ENCODE results near the gene CETP. TPM values are rescaled to one million over a fixed set of nuclear protein-coding genes. Genes with fewer than 3 reads are reported as not detected.
A peak's percentile ranks its signal among the peaks of the same experiment; 100 is the strongest.
"Not testable (repeated sequence)": the region's sequence is repeated elsewhere in the genome, so short reads cannot be mapped to it uniquely, and the experiment has no call there.

The CETP gene
- total RNA-seq, 2 donors from 2014 or later, result not detected

DNA sequence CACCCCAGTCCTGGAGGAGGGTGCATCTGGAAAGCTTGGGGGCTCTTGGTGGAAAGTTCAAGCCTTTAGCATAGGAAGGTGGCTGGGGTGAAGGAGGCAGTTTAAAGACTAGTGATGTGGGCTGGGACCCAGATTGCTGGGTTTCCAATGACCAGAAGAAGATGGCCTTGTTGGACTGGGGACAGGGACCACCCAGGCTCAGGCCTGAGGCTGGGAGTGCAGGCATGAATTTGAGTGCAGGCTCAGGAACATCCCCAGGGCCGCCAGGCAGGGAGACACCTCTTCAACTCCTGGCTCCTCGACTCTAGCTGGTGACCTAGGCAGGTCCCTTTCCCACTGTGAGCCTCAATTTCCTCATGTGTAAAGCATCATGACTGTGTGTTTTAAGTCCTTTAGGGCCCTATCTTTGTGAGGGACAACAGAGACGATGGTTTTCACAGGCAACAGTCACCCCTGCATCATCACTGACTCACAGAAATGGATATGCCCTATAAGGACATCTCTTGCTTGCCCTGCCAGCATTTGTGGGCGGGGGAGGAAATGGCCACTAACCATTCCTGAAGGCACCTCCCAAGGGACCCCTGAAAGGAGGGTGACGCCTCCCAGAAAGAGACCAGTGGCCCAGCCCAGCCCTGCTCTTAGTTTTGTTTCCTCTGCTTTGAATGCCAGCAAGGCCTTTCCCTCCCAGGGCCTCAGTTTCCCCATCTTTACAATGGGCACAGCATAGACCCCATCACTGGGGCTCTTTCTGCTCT lies 38.7 kb downstream of the CETP start:
- H3K27me3 ChIP-seq (replicated peaks; ENCODE audit: insufficient read depth), result no peaks in the 10 kb centered on the region
- TF ChIP-seq, protein P1, sequence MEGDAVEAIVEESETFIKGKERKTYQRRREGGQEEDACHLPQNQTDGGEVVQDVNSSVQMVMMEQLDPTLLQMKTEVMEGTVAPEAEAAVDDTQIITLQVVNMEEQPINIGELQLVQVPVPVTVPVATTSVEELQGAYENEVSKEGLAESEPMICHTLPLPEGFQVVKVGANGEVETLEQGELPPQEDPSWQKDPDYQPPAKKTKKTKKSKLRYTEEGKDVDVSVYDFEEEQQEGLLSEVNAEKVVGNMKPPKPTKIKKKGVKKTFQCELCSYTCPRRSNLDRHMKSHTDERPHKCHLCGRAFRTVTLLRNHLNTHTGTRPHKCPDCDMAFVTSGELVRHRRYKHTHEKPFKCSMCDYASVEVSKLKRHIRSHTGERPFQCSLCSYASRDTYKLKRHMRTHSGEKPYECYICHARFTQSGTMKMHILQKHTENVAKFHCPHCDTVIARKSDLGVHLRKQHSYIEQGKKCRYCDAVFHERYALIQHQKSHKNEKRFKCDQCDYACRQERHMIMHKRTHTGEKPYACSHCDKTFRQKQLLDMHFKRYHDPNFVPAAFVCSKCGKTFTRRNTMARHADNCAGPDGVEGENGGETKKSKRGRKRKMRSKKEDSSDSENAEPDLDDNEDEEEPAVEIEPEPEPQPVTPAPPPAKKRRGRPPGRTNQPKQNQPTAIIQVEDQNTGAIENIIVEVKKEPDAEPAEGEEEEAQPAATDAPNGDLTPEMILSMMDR (IDR thresholded peaks at IDR 0.05), result no peak
- peaks cover 10 to 21% of the 10 kb centered on the region in 2 donors for H3K4me1 ChIP-seq (ENCODE audit: control insufficient read depth in 1 of 2, low read depth in 2 of 2)
- DNase-seq (ENCODE audit: low spot score) (peak; percentile 70), ATAC-seq (ENCODE audit: insufficient number of reproducible peaks, low FRiP score, low read depth) (peak; percentile 37)
- peak overlapping the region; percentile 50 to 65 for H3K27ac ChIP-seq
- no peaks in the 10 kb centered on the region for H3K36me3 ChIP-seq
- no peak overlapping the region for H3K4me3 ChIP-seq
- H3K9me3 ChIP-seq, result no peaks in the 10 kb centered on the region

DNA sequence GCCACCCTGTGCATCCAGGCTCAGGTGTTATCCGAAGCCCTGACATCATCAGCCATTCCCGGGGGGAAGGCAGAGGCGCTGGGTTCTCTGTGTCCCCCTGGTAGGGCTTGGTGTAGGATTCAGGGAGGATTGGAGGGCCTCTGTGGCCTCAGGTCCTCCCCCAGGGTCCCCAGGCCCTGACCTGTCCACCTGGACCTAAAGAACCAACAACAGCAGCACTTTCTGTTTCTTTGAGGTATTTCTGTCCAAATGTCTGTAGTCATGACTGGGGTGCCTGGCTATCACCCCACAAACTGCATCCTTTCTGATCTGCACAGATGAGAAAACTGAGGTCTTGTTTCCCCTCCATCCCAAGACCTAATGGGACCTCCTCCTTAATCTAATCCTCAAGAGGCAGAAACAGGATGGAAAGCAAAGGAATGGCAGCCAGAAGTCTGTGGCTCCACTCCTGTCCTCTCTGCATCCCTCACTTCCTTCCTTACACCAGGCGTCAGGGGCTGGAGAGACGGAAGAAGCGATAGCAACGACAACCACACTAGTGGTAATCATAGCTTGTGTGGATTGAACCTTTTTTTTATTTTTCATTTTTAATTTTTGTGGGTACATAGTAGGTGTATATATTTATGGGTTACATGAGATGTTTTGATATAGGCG lies 39.4 kb downstream of the CETP start:
- no peak for DNase-seq (ENCODE audit: low spot score)
- no peak for ATAC-seq (ENCODE audit: insufficient number of reproducible peaks, low FRiP score, low read depth)
- H3K4me1 ChIP-seq (ENCODE audit: control insufficient read depth in 1 of 2, low read depth in 2 of 2), result peaks cover 10 to 21% of the 10 kb centered on the region in 2 donors
- TF ChIP-seq, protein P1 (IDR thresholded peaks at IDR 0.05), result no peak
- peak overlapping the region; percentile 50 to 65 for H3K27ac ChIP-seq
- no peaks in the 10 kb centered on the region for H3K27me3 ChIP-seq (replicated peaks; ENCODE audit: insufficient read depth)
- H3K9me3 ChIP-seq, result no peaks in the 10 kb centered on the region
- no peaks in the 10 kb centered on the region for H3K36me3 ChIP-seq
- H3K4me3 ChIP-seq, result no peak overlapping the region

DNA sequence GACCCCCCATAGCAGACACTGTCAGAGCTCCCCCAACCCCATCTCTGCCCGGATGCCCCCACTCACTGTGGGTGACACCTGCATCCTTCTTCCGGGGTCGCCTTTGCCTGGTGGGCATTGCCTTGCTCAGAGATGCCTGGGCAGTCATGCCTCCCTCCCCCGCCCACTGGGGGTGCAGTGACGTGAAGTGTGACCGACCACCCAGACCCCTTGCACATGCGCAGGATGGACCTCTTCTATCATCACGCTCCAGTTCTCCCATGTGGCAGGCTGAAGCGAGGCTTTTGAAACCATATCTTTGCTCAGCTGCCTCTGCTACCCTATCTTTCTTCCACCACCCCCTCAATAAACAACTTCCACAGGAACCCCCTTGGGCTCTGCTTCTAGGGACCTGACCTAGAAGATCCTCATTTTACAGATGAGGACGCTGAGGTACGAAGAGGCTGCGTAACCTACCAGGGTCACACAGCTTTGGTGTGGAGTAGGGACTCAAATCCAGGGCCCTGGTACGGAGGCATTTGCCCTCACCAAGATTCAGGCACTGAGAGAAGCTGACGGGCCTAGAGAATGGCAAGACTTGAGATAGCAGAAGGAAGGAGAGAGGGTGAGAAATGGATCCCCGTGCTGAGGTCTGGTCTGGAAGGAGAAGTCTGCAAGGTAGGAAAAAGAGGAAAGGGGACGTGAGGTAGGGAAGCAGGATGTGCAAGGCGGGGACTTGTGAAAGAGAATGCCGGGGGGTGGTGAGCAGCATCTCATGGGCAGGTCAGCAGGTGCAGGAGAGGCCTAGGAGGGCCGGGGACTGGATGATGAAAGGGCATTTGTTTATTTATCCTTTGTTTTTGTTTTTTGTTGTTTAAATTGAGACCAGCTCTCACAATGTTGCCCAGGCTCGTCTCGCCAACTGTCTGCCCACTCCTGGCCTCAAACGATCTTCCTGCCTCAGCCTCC lies 42.0 kb downstream of the CETP start:
- no peaks in the 10 kb centered on the region for H3K36me3 ChIP-seq
- ATAC-seq (ENCODE audit: insufficient number of reproducible peaks, low FRiP score, low read depth), result no peak
- no peak overlapping the region for H3K4me3 ChIP-seq
- no peaks in the 10 kb centered on the region for H3K27me3 ChIP-seq (replicated peaks; ENCODE audit: insufficient read depth)
- H3K9me3 ChIP-seq, result no peaks in the 10 kb centered on the region
- peaks cover 10 to 21% of the 10 kb centered on the region in 2 donors for H3K4me1 ChIP-seq (ENCODE audit: control insufficient read depth in 1 of 2, low read depth in 2 of 2)
- no peak for DNase-seq (ENCODE audit: low spot score)
- TF ChIP-seq, protein P1 (IDR thresholded peaks at IDR 0.05), result no peak
- no peak overlapping the region for H3K27ac ChIP-seq

DNA sequence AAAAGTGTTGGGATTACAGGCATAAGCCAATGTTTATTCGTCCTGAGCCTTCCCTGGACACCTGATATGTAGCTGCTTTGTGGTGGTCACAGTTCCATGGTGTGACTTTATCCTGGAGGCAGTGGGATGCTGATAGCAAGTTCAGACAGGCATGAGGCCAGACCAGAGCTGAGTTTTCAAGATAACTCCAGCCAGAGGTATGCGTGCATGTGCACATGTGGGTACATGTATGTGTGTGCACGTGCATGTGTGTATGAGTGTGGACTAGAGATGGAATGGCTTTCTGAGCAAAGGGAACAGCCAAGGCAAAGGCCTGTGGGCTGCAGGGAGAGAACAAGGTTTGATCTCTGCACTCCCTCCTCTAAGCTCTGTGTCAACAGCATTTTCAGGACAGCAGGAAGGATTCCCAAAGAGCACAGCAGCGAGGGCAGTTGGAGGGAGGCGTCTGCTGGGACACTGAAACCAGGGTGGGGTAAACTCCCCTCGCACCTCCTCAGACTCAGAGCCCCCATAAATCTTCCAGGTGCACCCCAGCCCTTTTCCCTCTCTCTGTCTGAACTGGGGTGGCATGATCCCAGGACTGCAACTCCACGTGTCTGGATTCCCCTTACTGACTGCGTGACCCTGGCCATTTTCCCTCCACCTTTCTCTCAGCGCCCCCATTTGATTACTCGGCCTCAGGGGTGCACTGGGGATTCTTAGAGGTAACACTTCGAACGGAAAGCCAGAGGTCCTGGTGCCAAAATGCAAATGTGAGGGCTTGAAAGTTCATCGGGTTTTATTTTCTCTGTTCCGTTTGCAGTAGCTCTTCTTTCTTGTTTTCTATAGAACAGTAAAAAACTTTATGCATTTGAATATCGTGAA lies 42.9 kb downstream of the CETP start:
- ATAC-seq (ENCODE audit: insufficient number of reproducible peaks, low FRiP score, low read depth), result no peak
- no peak for DNase-seq (ENCODE audit: low spot score)

DNA sequence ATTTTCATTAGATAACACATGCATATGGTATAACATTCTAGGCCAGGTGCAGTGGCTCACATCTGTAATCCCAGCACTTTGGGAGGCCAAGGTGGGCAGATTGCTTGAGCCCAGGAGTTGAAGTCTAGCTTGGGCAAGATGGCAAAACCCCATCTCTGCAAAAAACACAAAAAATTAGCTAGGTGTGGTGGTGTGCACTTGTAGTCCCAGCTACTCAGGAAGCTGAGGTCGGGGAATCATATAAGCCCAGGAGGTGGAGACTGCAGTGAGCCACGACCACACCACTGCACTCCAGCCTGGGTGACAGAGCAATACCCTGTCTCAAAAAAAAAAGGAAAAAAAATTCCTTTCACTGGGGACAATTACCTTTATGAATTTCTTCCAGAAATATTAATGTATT lies 43.8 kb downstream of the CETP start:
- not testable (repeated sequence) for H3K27ac ChIP-seq; H3K9me3 ChIP-seq; ATAC-seq (ENCODE audit: insufficient number of reproducible peaks, low FRiP score, low read depth); H3K4me3 ChIP-seq; DNase-seq (ENCODE audit: low spot score); H3K4me1 ChIP-seq (ENCODE audit: control insufficient read depth in 1 of 2, low read depth in 2 of 2); H3K27me3 ChIP-seq (replicated peaks; ENCODE audit: insufficient read depth); H3K36me3 ChIP-seq

More for the DNA sequence above, 42.9 kb downstream of the CETP start:
- Histone ChIP-seq H3K36me3 (no peaks in the 10 kb centered on the region), H3K4me1 (ENCODE audit: control insufficient read depth in 1 of 2, low read depth in 2 of 2) (peaks cover 10 to 15% of the 10 kb centered on the region in 2 donors), H3K27ac (no peak overlapping the region), H3K27me3 (replicated peaks; ENCODE audit: insufficient read depth) (no peaks in the 10 kb centered on the region), H3K9me3 (no peaks in the 10 kb centered on the region), H3K4me3 (no peak overlapping the region)
- TF ChIP-seq, protein P1 (IDR thresholded peaks at IDR 0.05), result no peak

Measured in thoracic aorta (tissue), 2 donors.